SKM-1 (cell line): Measurements from ENCODE around the gene MRPL28.

Source experiments
- DNase-seq: peaks from one replicate; lab custom pipeline; 2025; ENCODE audit not compliant: unreplicated experiment; lab: John Stamatoyannopoulos, UW

MRPL28 gene

DNA sequence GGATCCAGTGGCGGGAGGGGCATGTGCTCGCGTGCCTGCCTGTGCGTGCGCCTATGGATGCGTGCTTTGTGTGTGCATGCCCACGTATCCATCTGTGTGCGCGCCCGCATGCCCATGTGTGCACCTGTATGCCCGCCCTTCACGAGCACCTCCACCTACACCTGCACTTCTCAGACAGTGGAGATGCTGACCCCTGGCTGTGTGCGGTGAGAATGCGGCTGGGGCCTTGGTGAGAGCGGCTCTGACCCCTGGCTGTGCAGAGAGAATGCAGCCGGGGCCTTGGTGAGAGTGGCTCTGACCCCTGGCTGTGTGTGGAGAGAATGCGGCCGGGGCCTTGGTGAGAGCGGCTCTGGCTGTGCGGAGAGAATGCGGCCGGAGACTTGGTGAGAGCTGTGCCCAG, 51.7 kb downstream of the MRPL28 start:
- no peak for DNase-seq

DNA sequence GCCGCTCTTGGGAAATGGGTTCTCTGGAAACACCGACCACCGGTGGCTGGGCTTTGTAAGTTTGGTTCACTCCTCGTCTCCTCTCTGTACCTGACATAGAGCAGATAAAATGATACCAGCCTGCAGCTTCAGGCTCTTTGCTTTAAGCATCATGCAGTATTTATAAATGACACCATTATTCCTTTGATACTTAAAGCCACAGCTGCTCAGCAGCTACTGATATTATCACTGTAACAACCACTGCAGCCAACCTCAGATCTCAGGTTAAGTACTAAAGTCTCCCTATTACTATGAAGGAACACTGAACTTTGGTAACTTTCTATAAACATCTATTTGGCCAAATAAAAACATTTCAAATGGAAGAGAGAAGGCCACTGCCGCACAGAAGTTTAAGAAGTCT, 52.8 kb downstream of the MRPL28 start:
- DNase-seq = no peak
